ENCODE results near the gene SARDH. TPM values are rescaled to one million over a fixed set of nuclear protein-coding genes. Genes with fewer than 3 reads are reported as not detected.

Gene SARDH
- total RNA-seq (2014; rRNA removed; shearing (Covaris generic)), result 15.3 and 20.9 TPM in 2 replicates

- H3K27me3 ChIP-seq (replicated peaks), result no peaks in the 10 kb centered on the region
- peaks cover 8% of the 10 kb centered on the region for H3K4me1 ChIP-seq (replicated peaks)
- peak within 1 kb of the TSS; percentile 21; the same call in 1 of the 2 replicates for H3K4me3 ChIP-seq
- H3K36me3 ChIP-seq, result no peaks in the 10 kb centered on the region
- H3K9me3 ChIP-seq (replicated peaks), result no peaks in the 10 kb centered on the region
- no peak within 1 kb of the TSS for H3K27ac ChIP-seq
- peak; percentile 19 to 60 for DNase-seq (ENCODE audit: low read depth in 1 of 2, low spot score in 2 of 2)
Measured at GRCh38 chr9:133737774-133738639, at the start of gene SARDH. Gene SARDH (minus strand): TSS chr9:133738352. CDS start chr9:133734173, 4,179 bp downstream.

- Histone ChIP-seq H3K9me3 (replicated peaks) (no peaks in the 10 kb centered on the region), H3K4me3 (no peak overlapping the region), H3K27ac (no peak overlapping the region), H3K36me3 (peaks cover 85% of the 10 kb centered on the region), H3K4me1 (replicated peaks) (peaks cover under 1% of the 10 kb centered on the region), H3K27me3 (replicated peaks) (no peaks in the 10 kb centered on the region)
- no peak for DNase-seq (ENCODE audit: low read depth in 1 of 2, low spot score in 2 of 2)
Measured at GRCh38 chr9:133787754-133788025, 49.5 kb upstream of the SARDH start.

- Histone ChIP-seq H3K4me3 (no peak overlapping the region), H3K9me3 (replicated peaks) (no peaks in the 10 kb centered on the region), H3K4me1 (replicated peaks) (no peaks in the 10 kb centered on the region), H3K27me3 (replicated peaks) (no peaks in the 10 kb centered on the region), H3K27ac (no peak overlapping the region), H3K36me3 (peaks cover 87% of the 10 kb centered on the region)
- DNase-seq (ENCODE audit: low read depth in 1 of 2, low spot score in 2 of 2), result no peak
Measured at GRCh38 chr9:133786907-133787753, 49.0 kb upstream of the SARDH start.

GRCh38 chr9:133786371-133786753, 48.2 kb upstream of the SARDH start:
- Histone ChIP-seq H3K4me1 (replicated peaks) (no peaks in the 10 kb centered on the region), H3K4me3 (no peak overlapping the region), H3K27ac (no peak overlapping the region), H3K9me3 (replicated peaks) (no peaks in the 10 kb centered on the region), H3K27me3 (replicated peaks) (no peaks in the 10 kb centered on the region), H3K36me3 (peaks cover 84% of the 10 kb centered on the region)
- DNase-seq (ENCODE audit: low read depth in 1 of 2, low spot score in 2 of 2), result no peak

GRCh38 chr9:133785753-133786370, 47.7 kb upstream of the SARDH start:
- no peak overlapping the region for H3K27ac ChIP-seq

GRCh38 chr9:133784731-133785561, 46.8 kb upstream of the SARDH start:
- Histone ChIP-seq H3K27me3 (replicated peaks) (no peaks in the 10 kb centered on the region), H3K9me3 (replicated peaks) (no peaks in the 10 kb centered on the region), H3K27ac (no peak overlapping the region), H3K4me1 (replicated peaks) (no peaks in the 10 kb centered on the region), H3K36me3 (peaks cover 86% of the 10 kb centered on the region), H3K4me3 (no peak overlapping the region)
- DNase-seq (ENCODE audit: low read depth in 1 of 2, low spot score in 2 of 2), result no peak

More at GRCh38 chr9:133785753-133786370, 47.7 kb upstream of the SARDH start:
- no peak for DNase-seq (ENCODE audit: low read depth in 1 of 2, low spot score in 2 of 2)
- H3K27me3 ChIP-seq (replicated peaks), result no peaks in the 10 kb centered on the region
- no peaks in the 10 kb centered on the region for H3K4me1 ChIP-seq (replicated peaks)
- no peak overlapping the region for H3K4me3 ChIP-seq
- H3K36me3 ChIP-seq, result peaks cover 86% of the 10 kb centered on the region
- no peaks in the 10 kb centered on the region for H3K9me3 ChIP-seq (replicated peaks)

GRCh38 chr9:133783331-133783731, 45.2 kb upstream of the SARDH start:
- DNase-seq (ENCODE audit: low read depth in 1 of 2, low spot score in 2 of 2), result no peak
- Histone ChIP-seq H3K9me3 (replicated peaks) (no peaks in the 10 kb centered on the region), H3K27ac (no peak overlapping the region), H3K4me1 (replicated peaks) (no peaks in the 10 kb centered on the region), H3K27me3 (replicated peaks) (no peaks in the 10 kb centered on the region), H3K36me3 (peaks cover 87% of the 10 kb centered on the region), H3K4me3 (no peak overlapping the region)

GRCh38 chr9:133782157-133783130, 44.3 kb upstream of the SARDH start:
- no peak overlapping the region for H3K27ac ChIP-seq
- no peaks in the 10 kb centered on the region for H3K27me3 ChIP-seq (replicated peaks)
- DNase-seq (ENCODE audit: low read depth in 1 of 2, low spot score in 2 of 2), result peak; percentile 37 to 66

GRCh38 chr9:133781828-133782135, 43.6 kb upstream of the SARDH start:
- Histone ChIP-seq H3K4me1 (replicated peaks) (no peaks in the 10 kb centered on the region), H3K4me3 (no peak overlapping the region), H3K27ac (no peak overlapping the region), H3K27me3 (replicated peaks) (no peaks in the 10 kb centered on the region), H3K36me3 (peaks cover 91% of the 10 kb centered on the region), H3K9me3 (replicated peaks) (no peaks in the 10 kb centered on the region)
- no peak for DNase-seq (ENCODE audit: low read depth in 1 of 2, low spot score in 2 of 2)

More at GRCh38 chr9:133782157-133783130, 44.3 kb upstream of the SARDH start:
- Histone ChIP-seq H3K4me1 (replicated peaks) (no peaks in the 10 kb centered on the region), H3K36me3 (peaks cover 90% of the 10 kb centered on the region), H3K9me3 (replicated peaks) (no peaks in the 10 kb centered on the region), H3K4me3 (no peak overlapping the region)

- Histone ChIP-seq H3K9me3 (replicated peaks) (no peaks in the 10 kb centered on the region), H3K27me3 (replicated peaks) (no peaks in the 10 kb centered on the region), H3K4me3 (no peak overlapping the region), H3K36me3 (peaks cover 91% of the 10 kb centered on the region), H3K4me1 (replicated peaks) (no peaks in the 10 kb centered on the region), H3K27ac (no peak overlapping the region)
- DNase-seq (ENCODE audit: low read depth in 1 of 2, low spot score in 2 of 2), result no peak
Measured at GRCh38 chr9:133780962-133781827, 43.0 kb upstream of the SARDH start.

GRCh38 chr9:133780404-133780945, 42.3 kb upstream of the SARDH start:
- Histone ChIP-seq H3K9me3 (replicated peaks) (no peaks in the 10 kb centered on the region), H3K27ac (no peak overlapping the region), H3K4me1 (replicated peaks) (no peaks in the 10 kb centered on the region), H3K4me3 (no peak overlapping the region), H3K27me3 (replicated peaks) (no peaks in the 10 kb centered on the region), H3K36me3 (peaks cover 91% of the 10 kb centered on the region)
- no peak for DNase-seq (ENCODE audit: low read depth in 1 of 2, low spot score in 2 of 2)

Data from SJSA1 (cell line).